ENCODE results near the gene OTUD5.

DNA sequence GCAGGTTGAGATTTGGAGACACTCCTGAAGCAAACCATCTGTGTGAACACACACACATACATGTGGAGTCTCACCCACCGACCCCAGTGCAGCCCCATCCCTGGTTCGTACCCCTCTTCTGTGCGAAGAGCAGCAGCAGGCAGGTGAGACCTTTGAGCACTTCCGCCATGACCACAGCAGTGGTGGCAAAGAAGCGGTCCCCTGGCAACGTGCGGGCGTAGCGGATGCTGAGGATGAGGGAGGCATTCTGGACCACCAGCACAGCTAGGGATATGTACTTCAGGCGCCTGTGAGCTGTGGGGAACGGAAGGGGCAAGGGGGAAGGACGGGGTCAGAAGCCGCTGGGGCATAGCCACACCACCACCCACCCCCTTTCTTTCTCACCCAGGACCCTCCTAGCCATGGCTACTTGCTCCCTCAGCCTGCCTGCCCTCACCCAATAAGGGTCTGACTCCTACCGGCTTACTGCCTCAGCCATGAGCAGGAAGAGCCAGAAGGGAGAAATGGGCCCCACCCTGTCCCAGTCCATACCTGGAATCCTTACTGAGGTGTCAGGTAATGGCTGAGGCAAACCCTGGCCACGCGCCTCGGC is 47.6 kb downstream of the OTUD5 start:
- TF ChIP-seq CTCF (conservative IDR thresholded peaks at IDR 0.05 in 1 of 2, IDR thresholded peaks at IDR 0.05 in 1 of 2; ENCODE audit: low read depth in 1 of 2, low read length in 2 of 2), result no peak
- no peak for TF ChIP-seq EZH2 (IDR thresholded peaks at IDR 0.05; ENCODE audit: low read length, missing control alignments)
